Calu3 (cell line): Measurements from ENCODE around the gene SHLD2. TPM values are rescaled to one million over a fixed set of nuclear protein-coding genes. Genes with fewer than 3 reads are reported as not detected.

Source experiments
- BruUV-seq: library from RNA; stranded (reverse); fragments of 400-500 nt; replicated peaks from 2 replicates; lab custom pipeline; 2021; lab: Mats Ljungman, UMichigan
- CTCF ChIA-PET: fragments of 300-600 bp; sonication (Branson Sonifier 250); formaldehyde crosslinking; loops from one replicate; lab custom pipeline; 2022; ENCODE audit warnings: antibody characterized with exemption; lab: Charles Lee
- DNase-seq: peaks from one replicate; pipeline ENCODE4 v3.0.0; 2022
- H3K27ac Mint-ChIP-seq: one replicate; pipeline ENCODE4 v1.8.0; 2022; ENCODE audit warnings: mixed read lengths; ENCODE audit not compliant: unreplicated experiment
- H3K27me3 Mint-ChIP-seq: one replicate; pipeline ENCODE4 v1.8.0; 2022; ENCODE audit warnings: mixed read lengths; ENCODE audit not compliant: unreplicated experiment
- H3K36me3 Mint-ChIP-seq: one replicate; pipeline ENCODE4 v1.8.0; 2022; ENCODE audit warnings: mild to moderate bottlenecking, moderate library complexity, mixed read lengths; ENCODE audit not compliant: insufficient read depth, unreplicated experiment
- H3K4me1 Mint-ChIP-seq: one replicate; pipeline ENCODE4 v1.8.0; 2022; ENCODE audit warnings: mild to moderate bottlenecking, low read depth, mixed read lengths; ENCODE audit not compliant: unreplicated experiment
- H3K4me3 Mint-ChIP-seq: one replicate; pipeline ENCODE4 v1.8.0; 2022; ENCODE audit warnings: mild to moderate bottlenecking, low read depth, moderate library complexity, mixed read lengths; ENCODE audit not compliant: unreplicated experiment
- H3K9me3 Mint-ChIP-seq: one replicate; pipeline ENCODE4 v1.8.0; 2022; ENCODE audit warnings: low read depth, mixed read lengths; ENCODE audit not compliant: unreplicated experiment
- intact Hi-C: fragments of 100-400 bp; cut with micrococcal nuclease; formaldehyde crosslinking; loops from one replicate; pipeline ENCODE4 v1.10.0; 2022; ENCODE audit not compliant: unreplicated experiment
- total RNA-seq: library from RNA; stranded (reverse); gene quantifications from 2 replicates; pipeline ENCODE4 v1.2.3, GENCODE V29; 2022
- TF ChIP-seq, protein P1 (sequence below): fragments of 200-600 bp; IDR thresholded peaks from one replicate; pipeline ENCODE4 v1.8.0; 2022; ENCODE audit warnings: antibody characterized with exemption; ENCODE audit not compliant: unreplicated experiment

The SHLD2 gene
- total RNA-seq, 1 experiment from 2014 or later, result 11.5 TPM

DNA sequence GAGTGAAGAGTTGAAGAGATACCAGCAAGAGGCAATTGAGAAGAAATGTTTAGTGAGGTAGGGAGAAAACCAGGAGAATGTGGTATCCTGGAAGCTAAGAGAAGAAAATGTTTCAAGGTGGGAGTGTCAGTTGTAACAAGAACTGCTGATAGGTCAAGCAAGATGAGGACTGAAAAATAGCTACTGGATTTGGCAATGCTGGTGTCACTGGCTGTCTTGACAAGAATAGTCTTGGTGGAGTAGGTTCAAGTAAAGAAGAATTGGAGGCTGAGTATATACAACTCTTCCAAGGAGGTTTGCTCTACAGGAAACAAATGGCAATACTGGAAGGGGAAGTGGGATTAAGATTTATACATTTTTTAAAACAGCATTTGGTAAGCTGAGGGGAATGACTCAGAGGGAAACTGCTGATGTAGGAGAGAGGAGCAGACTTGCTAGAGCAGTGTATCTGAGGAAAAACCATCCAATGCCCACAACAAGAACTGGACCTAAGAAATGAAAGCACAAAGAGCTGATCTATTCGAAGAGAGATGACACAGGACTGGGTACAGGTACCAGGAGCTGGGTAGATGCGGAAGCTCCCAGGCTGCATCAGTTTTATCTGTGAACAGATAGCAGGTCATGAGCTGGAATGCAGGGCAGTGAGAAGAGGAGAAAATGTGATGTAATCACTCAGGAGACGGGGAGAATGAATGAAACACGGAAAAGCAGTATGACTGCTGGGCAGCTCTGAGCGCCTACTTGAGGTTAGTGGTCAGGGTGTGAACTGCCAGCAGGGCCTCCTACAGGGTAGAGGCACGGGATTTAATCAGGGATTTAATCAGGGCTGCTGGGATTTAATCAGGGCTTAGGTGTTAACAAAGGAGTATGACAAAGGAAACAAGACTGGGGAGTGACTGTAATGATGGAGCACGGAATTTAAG lies 40.4 kb upstream of the SHLD2 start:
- no TSS peak for BruUV-seq
- H3K4me1 Mint-ChIP-seq, result no peaks in the 10 kb centered on the region
- H3K36me3 Mint-ChIP-seq, result peaks cover 17% of the 10 kb centered on the region
- CTCF ChIA-PET, result no interaction called here
- no peak overlapping the region for H3K27ac Mint-ChIP-seq
- intact Hi-C loops, result no loop called here
- no peaks in the 10 kb centered on the region for H3K27me3 Mint-ChIP-seq
- H3K4me3 Mint-ChIP-seq, result no peak overlapping the region
- H3K9me3 Mint-ChIP-seq, result no peaks in the 10 kb centered on the region
- DNase-seq, result no peak
- TF ChIP-seq, protein P1, sequence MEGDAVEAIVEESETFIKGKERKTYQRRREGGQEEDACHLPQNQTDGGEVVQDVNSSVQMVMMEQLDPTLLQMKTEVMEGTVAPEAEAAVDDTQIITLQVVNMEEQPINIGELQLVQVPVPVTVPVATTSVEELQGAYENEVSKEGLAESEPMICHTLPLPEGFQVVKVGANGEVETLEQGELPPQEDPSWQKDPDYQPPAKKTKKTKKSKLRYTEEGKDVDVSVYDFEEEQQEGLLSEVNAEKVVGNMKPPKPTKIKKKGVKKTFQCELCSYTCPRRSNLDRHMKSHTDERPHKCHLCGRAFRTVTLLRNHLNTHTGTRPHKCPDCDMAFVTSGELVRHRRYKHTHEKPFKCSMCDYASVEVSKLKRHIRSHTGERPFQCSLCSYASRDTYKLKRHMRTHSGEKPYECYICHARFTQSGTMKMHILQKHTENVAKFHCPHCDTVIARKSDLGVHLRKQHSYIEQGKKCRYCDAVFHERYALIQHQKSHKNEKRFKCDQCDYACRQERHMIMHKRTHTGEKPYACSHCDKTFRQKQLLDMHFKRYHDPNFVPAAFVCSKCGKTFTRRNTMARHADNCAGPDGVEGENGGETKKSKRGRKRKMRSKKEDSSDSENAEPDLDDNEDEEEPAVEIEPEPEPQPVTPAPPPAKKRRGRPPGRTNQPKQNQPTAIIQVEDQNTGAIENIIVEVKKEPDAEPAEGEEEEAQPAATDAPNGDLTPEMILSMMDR, result no peak

DNA sequence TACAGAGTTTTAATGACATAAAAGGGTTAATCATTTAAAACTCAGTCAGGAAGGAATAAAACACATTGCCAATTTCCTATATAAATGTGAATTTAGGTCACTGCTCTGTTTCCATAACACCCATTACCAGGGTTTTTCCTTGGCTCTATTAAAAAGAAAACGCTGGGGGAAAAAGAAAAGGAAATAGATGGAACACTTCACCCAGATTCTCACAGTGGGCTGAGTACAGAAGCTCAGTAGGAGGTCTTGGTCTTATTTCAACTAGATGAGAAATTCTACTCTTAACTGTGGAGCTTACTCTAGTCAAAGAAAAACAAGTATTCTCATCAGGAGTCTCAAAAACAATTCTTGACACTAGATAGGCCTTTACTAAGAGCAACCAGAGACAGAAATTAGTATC lies 36.8 kb upstream of the SHLD2 start:
- no peak for DNase-seq
- Mint-ChIP-seq H3K4me1 (no peaks in the 10 kb centered on the region), H3K4me3 (no peak overlapping the region), H3K9me3 (no peaks in the 10 kb centered on the region), H3K36me3 (peaks cover 17% of the 10 kb centered on the region), H3K27me3 (no peaks in the 10 kb centered on the region), H3K27ac (no peak overlapping the region)
- BruUV-seq, result no TSS peak
- TF ChIP-seq, protein P1, result no peak
- CTCF ChIA-PET, result no interaction called here
- intact Hi-C loops, result no loop called here

DNA sequence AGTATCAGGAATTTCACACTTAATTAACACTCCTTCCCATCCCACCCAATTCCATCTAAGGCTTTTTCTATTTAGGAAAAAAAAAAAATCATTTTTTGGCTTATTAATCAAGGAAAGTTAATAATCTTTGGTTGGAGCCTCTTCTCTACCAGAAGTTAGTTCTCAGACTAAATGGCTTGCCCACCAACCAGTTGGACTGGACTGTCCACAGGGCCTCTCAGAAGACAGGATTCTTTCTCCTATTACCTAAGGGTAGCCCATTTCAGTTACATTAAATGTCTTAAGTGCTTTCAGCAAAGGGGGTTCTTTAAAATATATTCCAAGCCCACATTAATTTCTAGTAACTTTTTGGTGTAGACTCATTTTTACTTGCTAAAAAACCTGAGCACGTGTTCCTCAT lies 35.6 kb upstream of the SHLD2 start:
- no TSS peak for BruUV-seq
- CTCF ChIA-PET, result no interaction called here
- Mint-ChIP-seq H3K4me3 (no peak overlapping the region), H3K4me1 (no peaks in the 10 kb centered on the region), H3K27me3 (no peaks in the 10 kb centered on the region), H3K27ac (no peak overlapping the region), H3K36me3 (peaks cover 17% of the 10 kb centered on the region), H3K9me3 (no peaks in the 10 kb centered on the region)
- no peak for DNase-seq
- intact Hi-C loops, result no loop called here
- TF ChIP-seq, protein P1, result no peak

DNA sequence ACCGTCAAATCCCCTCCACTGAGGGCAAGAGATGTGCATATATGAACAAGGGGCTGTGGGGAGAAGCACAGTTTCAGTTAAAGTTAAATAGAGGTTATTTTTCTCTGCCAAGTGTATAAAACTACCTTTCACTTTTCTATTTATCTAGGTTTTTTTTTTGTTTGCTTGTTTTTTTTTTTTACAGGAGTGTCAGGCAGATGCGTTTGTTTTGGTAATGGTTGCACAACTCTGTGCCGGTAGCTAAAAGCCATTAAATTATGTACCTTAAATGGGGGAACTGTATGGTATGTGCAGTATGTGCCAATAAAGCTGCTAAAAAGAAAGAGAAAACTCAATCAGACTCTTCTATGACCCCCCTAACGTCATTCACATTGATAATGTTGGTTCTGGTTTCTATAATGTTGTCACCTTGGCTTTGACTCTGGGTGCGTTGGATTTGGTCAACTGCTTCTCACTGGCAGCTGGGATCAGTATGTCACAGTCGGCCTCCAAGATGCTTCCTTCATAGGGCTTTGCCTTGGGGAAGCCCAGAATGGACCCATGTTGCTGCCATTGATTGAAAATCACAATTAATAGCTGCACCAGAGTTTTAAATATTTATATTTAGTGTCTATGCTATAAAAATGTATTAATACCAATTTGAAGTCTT lies 34.6 kb upstream of the SHLD2 start:
- CTCF ChIA-PET, result interaction anchor here (0.6 kb wide), 1 partner anchor 1504 kb away, joined by 3 read pairs; no protein-coding TSS in a partner anchor
- Mint-ChIP-seq H3K27me3 (no peaks in the 10 kb centered on the region), H3K36me3 (peaks cover 17% of the 10 kb centered on the region), H3K9me3 (no peaks in the 10 kb centered on the region), H3K4me3 (no peak overlapping the region), H3K27ac (no peak overlapping the region), H3K4me1 (no peaks in the 10 kb centered on the region)
- BruUV-seq, result no TSS peak
- TF ChIP-seq, protein P1, result no peak
- intact Hi-C loops, result no loop called here
- no peak for DNase-seq
